ENCODE data around the gene EPM2A.

Gene EPM2A

GRCh38 chr6:145602726-145603326, 132.5 kb downstream of the EPM2A start:
- DNase-seq (ENCODE audit: low read depth in 2 of 2) = no peak

- DNase-seq (ENCODE audit: low read depth in 2 of 2) = no peak
These were observed 133.9 kb downstream of the EPM2A start for GRCh38 chr6:145601397-145601796.

- no peak for DNase-seq (ENCODE audit: low read depth in 2 of 2)
These were observed 135.0 kb downstream of the EPM2A start for GRCh38 chr6:145600299-145600698.

- DNase-seq (ENCODE audit: low read depth in 2 of 2) = no peak
These were observed 146.3 kb downstream of the EPM2A start for GRCh38 chr6:145588981-145589380.

- DNase-seq (ENCODE audit: low read depth in 2 of 2) = no peak
These were observed 148.0 kb downstream of the EPM2A start for GRCh38 chr6:145587334-145587733.

- no peak for DNase-seq (ENCODE audit: low read depth in 2 of 2)
These were observed 151.6 kb downstream of the EPM2A start for GRCh38 chr6:145583753-145584152.

Data from stimulated activated CD8-positive, alpha-beta memory T cell treated with anti-CD3 and anti-CD28 coated beads, Interleukin-2, amount 100 ng/mL, for 1 hour (primary cell).